Islet of Langerhans (tissue), 1 donor: Measurements from ENCODE around the gene QSOX2.

ENCODE experiments used
- FAIRE-seq: peaks from one replicate; lab custom pipeline; 2011; peaks lifted over from hg19 to GRCh38; lab: Jason Lieb, UNC

Gene QSOX2

DNA sequence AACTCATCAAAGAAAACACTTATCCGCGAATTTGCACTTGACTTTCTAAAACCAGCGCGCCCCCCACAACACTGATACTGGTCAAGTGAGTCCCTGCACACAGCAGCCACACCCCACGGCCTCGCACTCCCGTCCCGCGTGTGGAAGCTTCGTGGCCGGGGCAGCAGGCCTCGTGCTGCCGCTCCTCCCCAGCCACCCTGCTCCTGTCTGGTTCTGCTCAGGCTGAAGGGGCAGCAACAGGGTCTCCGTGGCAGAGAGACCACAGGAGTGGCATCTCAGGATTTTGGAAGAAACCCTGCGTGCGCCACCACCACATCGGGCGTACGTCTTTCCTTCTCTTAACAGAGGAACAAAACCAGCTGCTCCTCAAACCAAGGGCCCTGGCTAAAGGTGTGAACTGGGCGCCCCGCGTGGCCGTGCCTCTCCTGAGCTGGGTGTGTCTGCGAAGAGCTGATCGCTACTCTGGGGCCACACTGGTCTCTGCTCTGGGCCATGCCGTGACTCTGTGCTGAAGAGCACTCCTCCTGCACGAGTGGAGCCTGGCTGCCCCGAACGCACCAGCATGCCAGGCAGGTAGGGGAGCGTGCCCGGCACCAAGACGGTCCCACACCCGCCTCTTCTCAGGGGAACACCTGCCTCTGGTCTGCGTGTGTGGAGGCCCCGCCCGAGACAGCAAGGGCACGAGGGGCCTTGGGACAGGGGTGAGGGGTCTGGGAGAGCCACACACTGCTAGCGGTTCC lies 23.3 kb downstream of the QSOX2 start:
- FAIRE-seq = no peak

DNA sequence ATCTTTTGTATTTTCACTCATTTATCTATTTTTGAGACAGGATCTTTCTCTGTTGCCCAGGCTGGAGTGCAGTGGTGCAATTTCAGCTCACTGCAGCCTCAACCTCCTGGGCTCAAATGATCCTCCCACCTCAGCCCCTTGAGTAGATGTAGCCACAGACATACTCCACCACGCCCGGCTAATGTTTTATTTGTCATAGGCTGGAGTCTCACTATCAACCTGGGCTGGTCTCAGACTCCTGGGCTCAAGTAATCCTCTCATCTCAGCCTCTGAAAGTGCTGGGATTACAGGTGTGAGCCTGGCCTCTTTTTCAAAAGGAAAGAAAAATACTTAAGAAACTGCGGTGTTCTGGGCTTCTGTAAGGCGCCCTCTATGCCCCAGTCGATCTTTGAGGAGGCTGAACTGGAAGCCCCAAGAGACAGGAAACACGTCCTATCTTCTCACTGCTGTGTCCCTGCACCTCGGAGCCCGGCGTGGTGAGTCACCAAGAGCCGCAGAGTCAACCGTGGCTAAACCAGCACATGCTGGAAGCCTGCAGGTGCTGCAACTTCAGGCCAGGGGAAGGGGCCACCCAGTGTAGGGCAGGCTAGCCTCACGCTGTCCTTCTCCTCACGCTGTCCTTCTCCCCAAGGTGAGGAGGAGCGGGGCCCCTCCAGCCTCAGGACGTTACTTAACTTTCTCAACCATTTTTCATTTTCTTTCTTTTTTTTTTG lies 25.4 kb downstream of the QSOX2 start:
- FAIRE-seq = no peak

DNA sequence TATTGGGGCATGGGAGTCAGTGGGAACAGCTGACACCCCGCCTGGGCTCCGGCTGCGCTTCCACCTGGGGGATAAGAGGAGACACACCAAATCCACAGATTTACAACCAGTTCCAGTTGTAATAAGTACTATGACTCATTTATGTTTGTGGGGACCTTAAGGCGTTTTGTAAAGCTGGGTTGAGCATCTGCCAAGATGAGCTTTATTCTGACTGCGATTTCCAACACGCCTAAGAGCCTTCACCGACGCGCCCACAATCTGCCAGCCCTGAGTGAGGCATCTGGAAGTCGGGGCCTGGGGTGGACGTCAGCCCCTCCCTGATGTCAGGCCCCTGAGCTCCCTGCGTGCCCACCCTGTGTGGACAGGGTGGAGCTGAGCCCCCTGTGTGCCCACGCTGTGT lies 26.3 kb downstream of the QSOX2 start:
- FAIRE-seq = no peak

DNA sequence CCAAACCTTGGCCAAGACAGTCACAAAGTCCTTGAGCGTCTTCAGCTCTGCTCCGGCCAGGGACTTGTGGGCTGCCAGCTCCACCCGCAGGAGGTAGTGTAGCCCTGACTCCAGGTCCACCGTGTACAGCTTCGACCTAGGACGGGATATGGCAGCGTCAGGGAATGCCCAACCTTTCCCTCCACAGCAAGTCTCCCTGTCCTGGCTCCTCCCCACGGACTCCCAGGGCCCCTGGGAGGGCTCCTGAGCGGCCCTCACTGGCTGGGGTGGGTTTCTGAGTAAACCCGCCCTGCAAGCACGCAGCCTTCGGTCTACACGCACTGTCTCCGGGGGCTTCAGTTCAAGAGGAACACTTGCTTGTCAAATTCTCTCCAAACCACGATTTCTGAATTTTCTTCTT lies 26.9 kb downstream of the QSOX2 start:
- FAIRE-seq = no peak

DNA sequence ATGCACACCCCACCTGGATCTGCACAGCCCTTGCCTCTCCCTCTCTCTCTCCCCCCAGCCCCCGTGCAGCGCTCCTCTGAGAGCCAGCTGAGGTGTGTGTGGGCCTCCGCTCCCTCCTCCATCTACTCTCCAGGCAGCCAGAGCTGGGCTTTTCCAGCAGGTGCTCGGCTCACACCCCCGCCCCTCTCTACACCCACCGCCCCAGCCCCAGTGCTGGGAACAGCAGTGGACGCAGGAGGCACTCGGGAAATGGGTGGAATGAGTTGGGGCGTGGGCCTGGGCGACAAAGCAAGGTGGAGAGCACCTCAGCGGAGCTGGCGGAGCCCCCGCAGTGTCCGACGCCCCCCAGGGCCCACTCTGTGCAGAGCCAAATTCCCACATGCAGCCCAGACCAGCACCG lies 27.3 kb downstream of the QSOX2 start:
- FAIRE-seq = no peak

DNA sequence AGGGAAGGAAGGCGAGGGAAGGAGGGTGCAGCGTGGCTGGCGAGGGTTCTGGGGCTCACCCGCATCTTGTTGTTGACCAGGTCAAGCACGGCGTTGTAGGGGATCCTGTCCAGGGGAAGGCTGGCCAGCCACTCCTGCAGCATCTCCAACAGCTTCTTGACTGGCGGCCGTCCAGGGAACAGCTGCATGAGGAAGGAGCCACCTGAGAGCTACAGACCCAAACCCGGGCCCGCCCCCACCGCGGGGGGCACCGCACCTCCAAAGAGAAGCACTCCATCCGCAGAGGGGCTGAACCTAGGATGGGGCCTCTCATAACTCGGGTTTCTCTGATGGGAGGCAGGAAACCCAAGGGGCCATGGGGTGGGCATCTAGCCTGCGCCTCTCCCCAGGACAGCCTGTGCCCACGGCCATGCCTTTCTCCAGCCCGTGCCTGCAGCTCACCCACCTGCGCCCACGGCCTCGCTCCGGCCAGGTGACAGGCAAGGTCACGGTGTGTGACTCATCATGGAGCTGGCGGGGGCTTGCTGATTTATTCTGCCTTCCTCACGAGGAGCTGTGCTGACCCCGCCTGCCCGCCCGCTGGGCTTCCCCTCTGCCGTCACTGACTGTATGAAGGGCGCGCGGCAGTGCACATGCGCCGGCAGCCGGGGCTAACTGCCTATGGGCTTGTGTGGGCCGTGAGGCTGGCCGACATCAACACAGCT lies 28.9 kb downstream of the QSOX2 start:
- FAIRE-seq = no peak

DNA sequence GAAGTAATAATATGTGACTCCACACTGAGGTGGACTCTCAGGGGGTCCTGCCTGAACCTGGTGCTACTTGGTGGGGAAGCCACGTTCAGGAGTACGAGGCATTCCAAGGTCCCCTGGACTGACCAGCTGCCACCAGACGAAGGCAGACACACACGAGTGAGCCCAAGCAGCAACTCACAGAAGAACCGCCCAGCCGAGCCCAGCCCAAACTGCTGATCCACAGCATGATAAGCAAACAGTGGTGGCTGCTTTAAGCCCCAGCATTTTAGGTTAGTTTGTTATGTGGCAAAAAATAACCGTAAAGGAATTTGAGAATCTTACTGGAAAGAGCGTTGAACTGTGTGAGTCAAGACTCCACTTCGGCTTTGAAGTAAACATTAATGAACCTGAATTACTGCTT lies 31.9 kb downstream of the QSOX2 start:
- FAIRE-seq = no peak

DNA sequence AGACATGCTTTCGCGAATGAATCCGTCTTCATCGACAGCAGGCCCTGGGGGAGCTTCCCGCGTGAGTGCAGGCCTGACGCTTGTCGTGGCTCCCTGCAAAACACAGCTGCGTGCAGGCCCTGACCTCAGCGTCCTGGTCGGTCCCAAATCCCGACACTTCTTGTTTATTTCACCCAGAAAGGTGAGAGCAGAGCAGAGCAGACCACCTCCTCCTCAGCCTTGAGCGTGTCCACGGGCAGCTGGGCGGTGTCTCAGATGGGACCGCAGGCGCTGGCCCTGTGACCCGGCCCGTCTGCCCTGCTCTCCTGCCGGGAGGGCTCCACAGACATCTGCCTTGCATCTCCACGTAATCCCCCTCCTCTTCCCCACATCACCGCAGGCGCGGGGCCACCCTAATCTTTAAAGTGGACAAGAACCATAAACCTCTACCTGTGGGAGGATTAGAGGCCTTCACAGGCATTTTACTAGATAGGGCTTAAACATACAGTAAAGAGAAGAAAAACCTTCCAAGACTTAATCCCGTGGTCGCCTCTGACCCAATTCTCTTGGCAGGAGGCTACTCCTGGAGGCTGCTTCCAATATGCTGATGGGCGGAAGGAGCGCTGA lies 33.2 kb downstream of the QSOX2 start:
- FAIRE-seq = no peak

DNA sequence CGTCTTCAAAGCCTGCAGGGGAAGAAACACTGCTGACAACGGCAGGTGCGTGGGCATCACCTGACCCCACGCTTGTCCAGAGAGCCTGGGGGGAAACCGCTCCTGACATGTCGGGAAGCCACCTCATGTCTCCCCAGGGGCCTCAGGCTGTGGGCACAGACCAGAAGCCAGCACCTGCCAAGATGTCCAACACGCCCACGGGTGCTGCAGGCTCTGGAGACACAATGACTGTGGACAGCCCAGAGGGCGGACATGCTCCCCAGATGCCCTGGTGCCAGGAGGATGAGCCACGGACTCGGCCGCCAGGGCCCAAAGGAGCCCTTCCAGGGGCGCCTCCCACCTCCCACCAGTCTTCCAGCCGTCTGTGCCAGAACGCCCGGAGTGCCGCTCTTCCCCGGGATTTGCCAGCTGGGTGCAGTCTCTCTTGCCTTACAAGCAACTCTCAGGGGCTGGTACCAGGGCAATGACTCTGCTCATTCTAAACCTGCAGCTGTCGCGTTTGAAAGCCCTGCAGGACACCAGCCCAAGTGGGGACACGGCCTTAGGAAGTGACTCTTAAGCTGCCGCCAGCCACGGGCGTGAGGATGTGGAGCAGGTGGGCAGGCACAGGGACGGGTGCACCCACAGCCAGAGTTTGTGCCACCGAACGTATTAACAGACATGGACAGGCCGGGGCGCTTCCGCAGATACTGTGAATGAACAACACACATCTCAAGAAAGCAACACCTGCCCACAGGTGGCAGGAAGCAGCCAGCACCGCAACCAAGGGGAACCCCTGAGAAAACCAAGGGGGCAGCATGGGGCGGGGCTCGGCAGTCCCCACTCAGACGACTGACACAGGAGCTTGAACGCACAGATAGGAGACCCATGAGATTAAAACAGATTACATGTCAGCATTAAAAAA lies 33.9 kb downstream of the QSOX2 start:
- no peak for FAIRE-seq

DNA sequence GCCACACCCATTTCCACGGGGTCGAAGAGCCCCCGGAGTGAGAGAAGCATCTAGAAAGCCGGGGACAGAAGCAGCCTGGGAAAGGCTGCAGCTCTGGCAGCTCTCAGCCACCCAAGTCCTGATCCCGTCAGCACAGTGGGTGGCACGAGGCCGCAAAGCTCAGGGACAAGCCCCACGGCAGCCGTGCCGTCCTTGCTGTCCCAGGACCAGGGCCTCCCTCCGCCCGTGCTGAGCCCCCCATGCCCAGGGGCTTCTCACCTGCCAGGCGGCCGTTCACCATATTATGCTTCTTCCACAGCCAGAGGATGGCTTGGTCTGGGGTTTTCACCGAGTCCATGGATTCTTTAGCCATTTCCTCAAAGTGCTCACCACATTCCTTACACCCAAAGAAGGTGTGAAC lies 34.6 kb downstream of the QSOX2 start:
- no peak for FAIRE-seq

DNA sequence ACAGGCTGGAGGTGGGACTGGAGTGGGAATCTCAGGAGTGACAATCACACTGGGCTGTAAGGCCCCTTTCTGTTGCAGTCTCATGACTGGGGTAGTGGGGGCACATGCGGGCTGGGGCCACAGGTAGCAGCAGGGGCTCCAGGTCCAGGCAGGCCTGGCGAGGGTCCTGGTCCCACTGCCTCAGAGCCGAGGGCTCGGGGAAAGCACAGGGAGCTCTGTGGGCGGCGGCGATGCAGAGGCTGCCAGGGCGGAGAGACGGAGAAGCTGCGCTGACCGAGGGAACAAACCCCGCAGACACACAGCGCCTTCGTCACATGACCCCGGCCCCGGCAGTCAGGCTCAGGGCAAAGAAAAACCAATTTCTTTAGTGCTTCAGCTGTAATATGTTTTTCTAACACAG lies 35.3 kb downstream of the QSOX2 start:
- no peak for FAIRE-seq

DNA sequence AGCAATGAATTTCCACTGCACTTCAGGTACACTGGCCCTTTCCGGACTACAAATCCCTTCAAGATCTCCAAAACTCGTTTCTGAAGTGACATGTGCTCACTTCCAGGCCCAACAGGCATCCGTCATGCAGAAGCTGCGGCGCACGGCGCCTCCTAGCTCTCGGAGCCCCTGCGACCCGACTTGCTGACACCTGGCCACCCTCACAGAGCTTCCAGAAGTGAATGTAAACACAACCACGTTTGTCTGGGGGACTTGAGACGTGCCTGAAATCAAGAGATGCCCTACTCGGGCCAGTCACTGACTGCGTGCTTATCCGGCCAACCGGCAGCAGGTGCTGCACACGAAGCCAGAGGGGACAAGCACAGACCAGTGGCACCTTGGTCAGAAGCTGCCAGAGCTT lies 35.8 kb downstream of the QSOX2 start:
- no peak for FAIRE-seq

DNA sequence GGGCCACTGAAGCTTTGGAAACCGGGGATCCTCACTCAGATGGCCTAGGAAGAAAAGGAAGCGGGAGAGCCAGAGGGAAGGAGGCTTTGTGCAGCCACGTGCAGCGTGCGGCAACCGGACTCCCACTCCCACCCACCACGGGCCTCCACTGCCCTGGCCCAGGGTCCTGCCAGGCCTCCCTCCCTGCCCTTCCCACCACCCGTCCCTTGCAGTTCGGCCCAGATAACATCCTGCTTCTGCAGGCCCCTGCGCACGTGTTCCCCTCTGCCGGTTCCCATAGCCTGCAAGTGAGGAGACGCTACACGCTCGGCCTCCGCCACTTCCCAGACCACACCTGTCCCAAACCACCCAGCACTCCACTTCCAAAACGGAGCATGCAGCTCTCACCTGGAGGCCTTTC lies 36.4 kb downstream of the QSOX2 start:
- FAIRE-seq = no peak

DNA sequence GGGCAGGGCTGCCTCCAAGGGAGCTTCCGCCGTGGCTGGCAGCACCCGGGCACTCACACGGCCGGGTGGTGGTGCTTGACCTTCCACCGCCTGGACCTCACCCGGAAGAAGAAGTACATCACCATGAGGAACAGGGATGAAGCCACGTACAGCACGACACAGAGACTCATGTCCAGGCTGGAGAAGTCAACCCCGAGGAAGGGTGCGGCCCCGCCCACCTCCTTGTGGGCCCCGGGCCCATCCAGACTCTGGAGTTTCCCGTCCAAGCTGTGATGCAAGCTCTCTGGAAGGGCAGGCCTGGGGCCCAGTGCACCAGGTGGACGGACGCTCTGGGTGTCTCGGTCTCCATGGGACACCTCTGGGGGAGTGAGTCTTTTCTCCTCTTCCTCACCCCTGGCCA lies 36.9 kb downstream of the QSOX2 start:
- no peak for FAIRE-seq

DNA sequence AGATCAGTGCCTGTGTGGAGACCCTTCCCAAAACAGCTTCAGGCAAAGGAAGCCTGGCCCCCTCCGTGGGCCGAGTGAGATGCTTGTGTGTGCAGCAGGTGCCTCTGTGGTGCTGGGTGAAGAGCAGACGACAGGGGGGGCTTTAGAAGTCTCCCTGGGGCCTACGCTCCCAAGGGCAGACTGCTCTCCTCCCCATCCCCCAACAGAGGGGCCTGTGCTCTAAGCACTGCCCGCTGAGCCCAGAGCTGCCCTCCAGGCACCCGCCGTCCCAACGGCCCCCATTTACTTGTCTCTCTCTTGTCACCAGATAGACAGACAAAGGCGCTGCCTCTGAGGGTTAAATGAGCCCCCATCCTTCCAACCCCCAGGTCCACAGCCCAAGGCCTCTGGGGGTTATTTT lies 38.0 kb downstream of the QSOX2 start:
- no peak for FAIRE-seq

DNA sequence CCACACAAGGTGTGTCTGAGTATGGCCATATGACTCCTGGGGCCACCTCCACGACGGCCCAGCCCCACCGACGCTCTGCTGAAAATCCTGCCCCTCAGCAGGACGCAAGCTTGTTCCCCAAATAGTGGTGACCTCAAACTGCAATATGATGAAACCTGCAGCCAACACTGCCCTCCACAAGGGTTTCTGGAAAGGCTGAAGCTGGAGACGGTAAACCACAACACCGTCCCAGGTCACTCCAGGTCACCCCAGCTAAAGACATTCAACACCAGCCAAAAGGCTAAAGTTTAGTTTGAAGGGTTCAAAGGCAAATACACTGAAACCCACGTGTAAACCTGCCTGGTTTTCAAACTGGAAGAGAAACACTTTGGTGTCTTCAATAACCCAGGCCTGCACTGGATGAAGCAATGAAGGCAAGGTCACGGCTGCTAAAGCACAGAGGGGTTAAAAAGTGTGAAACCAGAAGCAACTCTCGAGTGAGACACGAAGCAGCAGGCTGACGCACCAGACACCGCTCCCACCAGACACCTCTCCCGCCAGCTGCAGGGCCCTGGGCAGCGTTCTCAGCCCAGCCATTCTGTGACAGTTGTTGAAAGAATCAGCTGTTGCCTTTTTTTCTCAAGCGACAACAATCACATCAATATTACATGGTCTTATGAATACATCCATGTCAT lies 38.9 kb downstream of the QSOX2 start:
- FAIRE-seq = no peak

DNA sequence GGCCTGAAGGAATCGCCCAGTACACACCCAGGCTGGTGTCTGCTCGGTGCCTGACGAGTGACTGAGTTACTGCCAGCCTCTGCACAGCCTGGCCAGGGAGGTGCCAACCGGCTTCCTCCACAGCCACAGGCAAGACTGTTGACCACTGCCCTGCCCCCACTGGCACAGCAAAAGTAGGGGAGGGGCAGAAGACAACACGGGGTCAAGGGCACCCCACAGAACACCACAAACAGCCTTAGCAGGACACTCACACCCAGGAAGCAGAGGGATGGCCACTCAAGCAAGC lies 40.0 kb downstream of the QSOX2 start:
- no peak for FAIRE-seq

DNA sequence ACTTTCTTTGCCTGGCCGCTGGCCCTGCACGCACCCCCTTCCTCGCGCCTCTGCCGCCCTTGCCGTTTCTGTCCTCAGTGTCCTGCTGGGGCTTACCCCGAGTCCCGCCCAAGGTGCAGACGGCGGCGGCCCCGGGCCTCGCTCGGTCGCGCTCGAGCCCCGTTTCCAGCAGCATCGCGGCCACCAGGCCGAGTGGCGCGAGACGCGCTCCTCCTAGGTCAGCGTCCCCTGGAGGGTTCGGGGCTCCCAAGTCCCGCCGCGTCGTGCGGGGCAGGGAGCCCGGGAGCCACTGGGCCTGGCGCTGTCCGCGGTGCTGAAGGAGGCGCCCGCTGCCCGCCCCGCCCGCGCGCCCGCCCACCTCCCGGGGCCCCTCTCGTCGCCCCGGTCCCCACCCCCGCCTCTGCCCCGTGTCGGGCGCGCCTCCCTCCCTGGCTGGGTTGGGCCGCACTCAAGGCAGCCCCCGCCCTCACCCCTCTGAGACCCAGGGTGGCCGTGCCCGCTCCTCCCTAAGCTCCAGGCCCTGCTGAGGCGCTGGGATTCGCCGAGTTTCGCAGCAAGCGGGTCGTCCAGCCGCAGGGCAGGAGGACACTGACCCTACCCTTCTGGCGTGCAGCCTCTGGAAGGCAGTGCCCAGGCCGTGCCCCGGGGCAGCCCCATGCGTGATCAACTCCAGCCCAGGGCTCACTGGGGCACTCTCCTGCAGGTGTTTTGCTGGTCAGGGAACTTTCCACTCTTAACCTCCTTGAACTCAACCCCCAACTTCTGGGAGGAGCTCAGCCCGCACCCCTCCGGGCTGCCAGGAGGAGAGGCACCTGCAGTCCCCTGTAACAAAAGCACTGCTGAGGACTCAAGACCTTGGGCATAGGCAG lies 40.5 kb downstream of the QSOX2 start, which contains the start of gene LHX3:
TSS of gene LHX3 (minus strand) at position 291 of the 869 bp plus-strand sequence. CDS start at position 175, 116 bp downstream.
- no peak for FAIRE-seq

DNA sequence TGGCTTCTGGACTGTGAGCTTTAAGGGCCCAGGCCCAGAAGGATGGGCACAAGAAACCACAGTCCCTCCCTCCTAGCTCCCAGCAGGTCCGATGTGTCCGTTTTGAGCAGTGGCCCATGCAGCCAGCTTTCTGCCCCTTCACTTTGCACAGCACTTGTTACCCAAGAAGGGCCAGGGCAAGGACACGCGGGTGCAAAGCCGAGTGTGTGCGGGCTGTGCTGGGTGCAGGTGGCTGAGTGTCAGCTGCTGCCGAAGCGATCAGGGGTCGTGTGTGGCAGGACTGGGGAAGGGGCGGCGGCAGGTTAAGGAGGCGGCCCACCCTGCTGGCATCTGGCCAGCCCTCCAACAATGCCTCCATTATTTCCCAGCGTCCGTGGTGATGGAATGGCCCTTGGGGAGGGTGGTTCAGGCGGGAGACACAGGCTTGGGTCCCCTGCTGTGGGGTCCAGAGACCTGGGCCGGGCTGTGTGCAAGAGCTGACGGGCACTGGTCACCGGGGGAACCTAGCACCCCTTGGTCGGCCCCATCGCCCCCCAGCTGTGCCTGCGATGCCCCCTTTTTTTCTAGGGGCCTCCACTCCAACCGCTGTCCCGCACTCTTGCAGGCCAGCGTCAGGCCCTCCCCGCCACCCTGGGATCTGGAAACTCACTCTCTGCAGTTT lies 41.3 kb downstream of the QSOX2 start:
- no peak for FAIRE-seq
